OCI-LY1 (cell line): ENCODE data around the gene TBC1D8.

Source experiments
- H2AFZ ChIP-seq: fragments of 200-600 bp; sonication (generic), shearing (Covaris generic); 2 replicates; pipeline ENCODE4 v1.6.0; 2014; ENCODE audit warnings: antibody characterized with exemption, mild to moderate bottlenecking, low read length
- H3F3A ChIP-seq: fragments of 200-600 bp; sonication (generic), shearing (Covaris generic); 2 replicates; pipeline ENCODE4 v1.6.0; 2014; ENCODE audit warnings: mild to moderate bottlenecking, antibody characterized with exemption, low read length, moderate library complexity; ENCODE audit not compliant: insufficient read depth
- H3K27ac ChIP-seq: fragments of 200-600 bp; sonication (generic); 2 replicates; pipeline ENCODE4 v1.5.1; 2014; ENCODE audit warnings: low read length, mixed run types, mild to moderate bottlenecking, low read depth; ENCODE audit not compliant: poor library complexity, severe bottlenecking
- H3K27me3 ChIP-seq: fragments of 200-600 bp; sonication (generic); 2 replicates; pipeline ENCODE4 v1.6.0; 2014; ENCODE audit warnings: antibody characterized with exemption, mild to moderate bottlenecking, low read length, moderate library complexity; ENCODE audit not compliant: insufficient read depth
- H3K36me3 ChIP-seq: fragments of 200-600 bp; sonication (generic); 2 replicates; pipeline ENCODE4 v1.6.1; 2014; ENCODE audit warnings: mild to moderate bottlenecking, antibody characterized with exemption, low read length, moderate library complexity, mixed read lengths; ENCODE audit not compliant: insufficient read depth
- H3K4me1 ChIP-seq: fragments of 200-600 bp; sonication (generic); 2 replicates; pipeline ENCODE4 v1.5.1; 2014; ENCODE audit warnings: mild to moderate bottlenecking, low read length, moderate library complexity; ENCODE audit not compliant: insufficient read depth, severe bottlenecking
- H3K4me2 ChIP-seq: fragments of 200-600 bp; sonication (generic), shearing (Covaris generic); 2 replicates; pipeline ENCODE4 v1.6.1; 2014; ENCODE audit warnings: low read length
- H3K4me3 ChIP-seq: fragments of 200-600 bp; sonication (generic); 2 replicates; pipeline ENCODE4 v1.5.1; 2014; ENCODE audit warnings: low read length, low read depth, mild to moderate bottlenecking, mixed read lengths; ENCODE audit not compliant: poor library complexity, severe bottlenecking
- H3K79me2 ChIP-seq: fragments of 200-600 bp; shearing (Covaris generic); 2 replicates; pipeline ENCODE4 v1.6.1; 2016; ENCODE audit warnings: mixed run types, low read length, mixed read lengths; ENCODE audit not compliant: insufficient read depth
- H3K9ac ChIP-seq: fragments of 200-600 bp; sonication (generic), shearing (Covaris generic); 2 replicates; pipeline ENCODE4 v1.6.1; 2014; ENCODE audit warnings: mild to moderate bottlenecking, low read length, mixed read lengths
- H3K9me2 ChIP-seq: fragments of 200-600 bp; sonication (generic), shearing (Covaris generic); 2 replicates; pipeline ENCODE4 v1.6.1; 2014; ENCODE audit warnings: low read depth, mild to moderate bottlenecking, low read length, mixed read lengths
- H3K9me3 ChIP-seq: fragments of 200-600 bp; shearing (Covaris generic); 2 replicates; pipeline ENCODE4 v1.6.1; 2014; ENCODE audit warnings: low read length, mixed read lengths
- H4K20me1 ChIP-seq: fragments of 200-600 bp; sonication (generic), shearing (Covaris generic); 2 replicates; pipeline ENCODE4 v1.6.0; 2016; ENCODE audit warnings: mild to moderate bottlenecking, low read length; ENCODE audit not compliant: insufficient read depth
- EZH2 ChIP-seq: fragments of 200-600 bp; sonication (generic), shearing (Covaris generic); IDR thresholded peaks from 2 replicates; pipeline ENCODE4 v1.8.0; 2017; ENCODE audit warnings: borderline replicate concordance, mixed run types, mild to moderate bottlenecking, antibody characterized with exemption, low read length, moderate library complexity, mixed read lengths
- TF ChIP-seq, protein P1 (sequence below): fragments of 200-600 bp; sonication (generic), shearing (Covaris generic); IDR thresholded peaks from 2 replicates; pipeline ENCODE4 v1.5.1; 2017; ENCODE audit warnings: mild to moderate bottlenecking, antibody characterized with exemption, low read length, moderate library complexity, mixed read lengths

Gene TBC1D8

DNA sequence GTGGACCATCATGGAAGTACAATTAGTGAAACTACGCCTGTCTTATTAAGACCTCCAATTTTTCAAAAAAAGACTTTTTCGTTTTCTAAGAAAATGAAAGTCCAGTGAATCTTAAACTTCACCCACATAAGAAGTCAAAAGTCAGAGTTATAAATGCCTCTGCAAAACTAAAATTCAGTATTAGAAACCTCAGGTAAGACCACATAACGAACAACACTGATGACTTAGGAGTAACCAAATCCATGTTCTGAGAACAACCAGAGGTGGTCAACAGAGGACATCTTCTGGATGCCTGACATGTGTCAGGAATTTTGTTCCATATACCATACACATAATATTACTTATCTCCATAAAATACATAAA is 86.7 kb downstream of the TBC1D8 start:
- TF ChIP-seq, protein P1, sequence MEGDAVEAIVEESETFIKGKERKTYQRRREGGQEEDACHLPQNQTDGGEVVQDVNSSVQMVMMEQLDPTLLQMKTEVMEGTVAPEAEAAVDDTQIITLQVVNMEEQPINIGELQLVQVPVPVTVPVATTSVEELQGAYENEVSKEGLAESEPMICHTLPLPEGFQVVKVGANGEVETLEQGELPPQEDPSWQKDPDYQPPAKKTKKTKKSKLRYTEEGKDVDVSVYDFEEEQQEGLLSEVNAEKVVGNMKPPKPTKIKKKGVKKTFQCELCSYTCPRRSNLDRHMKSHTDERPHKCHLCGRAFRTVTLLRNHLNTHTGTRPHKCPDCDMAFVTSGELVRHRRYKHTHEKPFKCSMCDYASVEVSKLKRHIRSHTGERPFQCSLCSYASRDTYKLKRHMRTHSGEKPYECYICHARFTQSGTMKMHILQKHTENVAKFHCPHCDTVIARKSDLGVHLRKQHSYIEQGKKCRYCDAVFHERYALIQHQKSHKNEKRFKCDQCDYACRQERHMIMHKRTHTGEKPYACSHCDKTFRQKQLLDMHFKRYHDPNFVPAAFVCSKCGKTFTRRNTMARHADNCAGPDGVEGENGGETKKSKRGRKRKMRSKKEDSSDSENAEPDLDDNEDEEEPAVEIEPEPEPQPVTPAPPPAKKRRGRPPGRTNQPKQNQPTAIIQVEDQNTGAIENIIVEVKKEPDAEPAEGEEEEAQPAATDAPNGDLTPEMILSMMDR, result no peak
- TF ChIP-seq EZH2, result no peak
- Histone ChIP-seq H3K27ac (no peak overlapping the region), H3K4me3 (no peak overlapping the region), H2AFZ (no peak overlapping the region), H4K20me1 (no peaks in the 10 kb centered on the region), H3K4me1 (no peaks in the 10 kb centered on the region), H3K9me2 (no peaks in the 10 kb centered on the region), H3K36me3 (no peaks in the 10 kb centered on the region), H3F3A (no peaks in the 10 kb centered on the region), H3K79me2 (no peaks in the 10 kb centered on the region), H3K27me3 (no peaks in the 10 kb centered on the region; the same call in 1 of the 2 replicates), H3K9me3 (no peaks in the 10 kb centered on the region), H3K9ac (no peak overlapping the region), H3K4me2 (no peak overlapping the region)

DNA sequence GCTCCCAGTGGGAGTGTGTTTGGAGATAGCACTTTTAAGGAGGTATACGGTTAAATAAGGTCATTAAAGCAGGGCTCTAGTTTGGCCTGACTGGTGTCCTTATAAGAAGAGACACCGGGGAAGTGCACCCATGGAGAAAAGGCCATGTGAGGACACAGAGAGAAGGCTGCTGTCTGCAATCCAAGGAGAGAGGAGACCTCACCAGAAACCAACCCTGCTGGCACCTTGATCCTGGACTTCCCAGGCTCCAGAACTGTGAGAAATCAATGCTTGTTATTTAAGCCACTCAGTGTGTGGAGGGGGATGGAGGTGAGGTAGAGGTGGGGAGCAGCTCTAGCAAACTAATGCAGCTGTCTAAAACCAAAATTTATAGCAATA is 87.1 kb downstream of the TBC1D8 start:
- H3K4me1 ChIP-seq, result no peaks in the 10 kb centered on the region
- H3K9me2 ChIP-seq, result no peaks in the 10 kb centered on the region
- no peaks in the 10 kb centered on the region for H3K36me3 ChIP-seq
- H3K9ac ChIP-seq, result no peak overlapping the region
- no peak overlapping the region for H3K27ac ChIP-seq
- no peaks in the 10 kb centered on the region for H4K20me1 ChIP-seq
- no peaks in the 10 kb centered on the region for H3K9me3 ChIP-seq
- H3K27me3 ChIP-seq, result no peaks in the 10 kb centered on the region; the same call in 1 of the 2 replicates
- no peak overlapping the region for H3K4me2 ChIP-seq
- no peak overlapping the region for H3K4me3 ChIP-seq
- no peaks in the 10 kb centered on the region for H3F3A ChIP-seq
- no peak for TF ChIP-seq EZH2
- TF ChIP-seq, protein P1, result no peak
- no peaks in the 10 kb centered on the region for H3K79me2 ChIP-seq
- no peak overlapping the region for H2AFZ ChIP-seq

GRCh38 chr2:101063352-101064124 is 87.6 kb downstream of the TBC1D8 start:
- Histone ChIP-seq H3K4me2 (no peak overlapping the region), H3K79me2 (no peaks in the 10 kb centered on the region)

More at GRCh38 chr2:101063352-101064124, 87.6 kb downstream of the TBC1D8 start:
- Histone ChIP-seq H3K4me3 (no peak overlapping the region), H3K9me3 (no peaks in the 10 kb centered on the region), H3K9me2 (no peaks in the 10 kb centered on the region), H4K20me1 (no peaks in the 10 kb centered on the region), H3K27ac (no peak overlapping the region), H3K4me1 (no peaks in the 10 kb centered on the region), H2AFZ (no peak overlapping the region), H3K36me3 (no peaks in the 10 kb centered on the region), H3F3A (no peaks in the 10 kb centered on the region), H3K9ac (no peak overlapping the region), H3K27me3 (peaks cover under 1% of the 10 kb centered on the region; the same call in 1 of the 2 replicates)
- no peak for TF ChIP-seq EZH2
- TF ChIP-seq, protein P1, result no peak
